AG04450 (cell line): ENCODE measurements around the gene RHOT1. TPM values are rescaled to one million over a fixed set of nuclear protein-coding genes. Genes with fewer than 3 reads are reported as not detected.

Experiments
- CTCF ChIA-PET: fragments of 300-600, 350-600 bp; formaldehyde crosslinking; extraction: SDS; loops from one replicate; lab custom pipeline; 2022; ENCODE audit warnings: antibody characterized with exemption, inconsistent platforms; lab: Charles Lee
- POLR2A ChIA-PET: fragments of 350-600 bp; formaldehyde crosslinking; extraction: SDS; loops from one replicate; lab custom pipeline; 2021; ENCODE audit warnings: antibody characterized with exemption, inconsistent platforms; lab: Yijun Ruan, JAX
- DNase-seq: peaks from one replicate; pipeline ENCODE4 v3.0.0-alpha.2; 2011; ENCODE audit warnings: low read depth, low spot score
- H3K27ac ChIP-seq: one replicate; pipeline ENCODE4 v1.5.1; 2012; ENCODE audit warnings: low read depth, low read length, control low read depth
- H3K27me3 ChIP-seq: one replicate; pipeline ENCODE4 v1.6.0; 2012; ENCODE audit warnings: low read length; ENCODE audit not compliant: control insufficient read depth, insufficient read depth
- H3K4me3 ChIP-seq: 2 replicates; pipeline ENCODE4 v1.5.1; 2011; ENCODE audit warnings: mild to moderate bottlenecking, low read depth, low read length, control low read depth
- H3K9me3 ChIP-seq: 2 replicates; pipeline ENCODE4 v1.5.1; 2012; ENCODE audit warnings: low read length; ENCODE audit not compliant: control insufficient read depth, insufficient read depth
- CTCF ChIP-seq: IDR thresholded peaks from 2 replicates; pipeline ENCODE4 v1.5.1; 2011; ENCODE audit warnings: low read depth, low read length, control low read depth, inconsistent platforms
- polyA plus RNA-seq: library from polyadenylated mRNA; depleted of rRNA; stranded (reverse); fragments of >200 nt; gene quantifications from 2 replicates; pipeline ENCODE4 v1.2.3, GENCODE V29; 2011

Gene RHOT1
- polyA plus RNA-seq, 1 experiment = 59.0 TPM

GRCh38 chr17:32265192-32265923 is 123.1 kb downstream of the RHOT1 start, which contains the start of gene RHBDL3:
RHBDL3 (plus strand) TSS chr17:32265832; CDS start chr17:32266190, 358 bp downstream.
- no peak for TF ChIP-seq CTCF
- no peak for DNase-seq
- no peak within 1 kb of the TSS for H3K27ac ChIP-seq
- peak within 1 kb of the TSS; percentile 44 for H3K4me3 ChIP-seq
- H3K27me3 ChIP-seq = peaks cover 78% of the 10 kb centered on the region
- ChIA-PET CTCF (no interaction called here), POLR2A (no interaction called here)
- no peaks in the 10 kb centered on the region; the same call in 1 of the 2 replicates for H3K9me3 ChIP-seq

- ChIA-PET POLR2A (no interaction called here), CTCF (no interaction called here)
- Histone ChIP-seq H3K27ac (no peak overlapping the region), H3K9me3 (no peaks in the 10 kb centered on the region; the same call in 1 of the 2 replicates), H3K27me3 (peaks cover 80% of the 10 kb centered on the region), H3K4me3 (peak overlapping the region; percentile 44)
- TF ChIP-seq CTCF = no peak
- DNase-seq = no peak
These were observed 123.7 kb downstream of the RHOT1 start for GRCh38 chr17:32266051-32266388.

- POLR2A ChIA-PET = no interaction called here
- Histone ChIP-seq H3K27me3 (peaks cover 73% of the 10 kb centered on the region), H3K27ac (no peak overlapping the region), H3K9me3 (no peaks in the 10 kb centered on the region; the same call in 1 of the 2 replicates), H3K4me3 (peak overlapping the region; percentile 44)
- DNase-seq = no peak
- TF ChIP-seq CTCF = no peak
- CTCF ChIA-PET = no interaction called here
These were observed 124.3 kb downstream of the RHOT1 start for GRCh38 chr17:32266389-32267301.

GRCh38 chr17:32267690-32268205 is 125.4 kb downstream of the RHOT1 start:
- DNase-seq = no peak
- CTCF ChIA-PET = no interaction called here
- peaks cover 71% of the 10 kb centered on the region for H3K27me3 ChIP-seq

More at GRCh38 chr17:32267690-32268205, 125.4 kb downstream of the RHOT1 start:
- Histone ChIP-seq H3K9me3 (no peaks in the 10 kb centered on the region; the same call in 1 of the 2 replicates), H3K4me3 (no peak overlapping the region), H3K27ac (no peak overlapping the region)
- POLR2A ChIA-PET = no interaction called here
- no peak for TF ChIP-seq CTCF
